Measurements from ENCODE around the gene SERPINA5. TPM values are rescaled to one million over a fixed set of nuclear protein-coding genes. Genes with fewer than 3 reads are reported as not detected.

SERPINA5 gene
- total and polyA plus RNA-seq, 2 of the 8 experiments (the other 6 are each of a cell fraction or from before 2014, with no cell fraction given), result 1.8 to 1.9 TPM

- no peak for TF ChIP-seq CHD7 (IDR thresholded peaks at IDR 0.05; ENCODE audit: insufficient replicate concordance, low read length)
- no peak for TF ChIP-seq ZNF274 (IDR thresholded peaks at IDR 0.05; ENCODE audit: borderline replicate concordance, extremely low read depth, low read length)
- TF ChIP-seq KDM5A (IDR thresholded peaks at IDR 0.05; ENCODE audit: low read length), result no peak
- no peak for TF ChIP-seq CBX8 (IDR thresholded peaks at IDR 0.05; ENCODE audit: borderline replicate concordance, low read depth, low read length)
- no peak for TF ChIP-seq TCF12 (IDR thresholded peaks at IDR 0.05; ENCODE audit: low read depth, low read length)
Observed at GRCh38 chr14:94632305-94632590, 51.0 kb downstream of the SERPINA5 start (continued).

All from H1 (cell line).